Activated CD8-positive, alpha-beta memory T cell treated with anti-CD3 and anti-CD28 coated beads for 4 hours (primary cell): Measurements from ENCODE around the gene SYTL3.

Experiments used
- DNase-seq, 2 donors: peaks; one replicate each; pipeline ENCODE4 v3.0.0-alpha.2; 2020; ENCODE audit warnings: low read depth in 2 of 2

SYTL3 gene

DNA sequence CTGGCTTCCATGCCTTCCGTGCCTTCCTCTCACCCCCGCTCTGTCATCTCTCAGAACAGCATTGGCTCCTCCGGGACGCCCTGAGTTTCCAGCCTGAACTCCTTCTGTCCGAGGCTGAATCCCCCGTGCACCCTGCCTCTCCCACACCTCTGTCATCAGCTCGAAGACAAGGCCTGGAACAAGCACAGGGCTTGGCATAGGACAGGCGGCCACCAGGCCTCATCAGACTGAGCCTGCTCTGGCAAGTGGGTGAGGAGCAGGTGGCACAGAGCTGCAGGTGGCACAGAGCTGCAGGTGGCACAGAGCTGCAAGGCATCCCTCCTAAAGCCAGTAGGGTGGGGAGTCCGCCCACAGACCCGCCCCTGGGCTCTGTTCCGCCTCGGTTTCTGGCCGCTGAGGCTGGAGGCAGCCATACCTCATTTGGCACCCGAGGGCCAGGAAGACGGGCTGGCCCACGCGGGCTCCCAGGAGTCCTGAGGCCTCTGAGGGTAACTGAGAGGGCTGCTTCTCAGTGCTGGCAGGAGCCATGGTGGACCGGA, 109.2 kb downstream of the SYTL3 start:
- DNase-seq, result no peak

- no peak for DNase-seq
Observed at GRCh38 chr6:158759966-158760617, 110.2 kb downstream of the SYTL3 start.

DNA sequence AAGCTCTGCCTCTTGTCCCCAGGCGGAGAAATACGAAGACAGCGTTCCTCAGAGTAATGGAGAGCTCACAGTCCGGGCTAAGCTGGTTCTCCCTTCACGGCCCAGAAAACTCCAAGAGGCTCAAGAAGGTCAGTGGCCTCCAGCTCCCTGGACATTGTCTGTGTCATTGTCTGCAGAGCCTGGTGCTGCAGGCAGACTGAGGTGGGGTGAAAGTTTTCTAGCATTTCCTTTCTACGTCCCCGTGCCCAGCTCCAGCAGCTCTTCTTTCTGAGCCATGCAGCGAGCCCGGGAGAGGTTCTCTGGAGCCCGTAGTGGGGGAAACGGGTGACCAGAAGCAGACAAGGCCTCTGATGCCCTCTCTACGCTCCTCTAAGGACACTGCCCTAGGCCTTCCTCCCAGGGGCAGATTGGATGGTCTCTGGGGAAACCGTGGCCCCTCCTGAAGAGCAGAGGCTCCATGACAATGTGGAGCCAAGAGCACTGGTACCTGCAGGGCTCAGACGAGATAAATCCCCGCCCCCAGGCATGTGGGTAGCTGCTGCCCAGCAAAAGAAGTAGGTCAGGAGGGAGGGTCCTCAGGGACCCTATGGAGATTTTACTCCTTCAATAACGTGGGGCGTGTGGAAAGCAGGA, 110.9 kb downstream of the SYTL3 start:
- DNase-seq, result no peak

DNA sequence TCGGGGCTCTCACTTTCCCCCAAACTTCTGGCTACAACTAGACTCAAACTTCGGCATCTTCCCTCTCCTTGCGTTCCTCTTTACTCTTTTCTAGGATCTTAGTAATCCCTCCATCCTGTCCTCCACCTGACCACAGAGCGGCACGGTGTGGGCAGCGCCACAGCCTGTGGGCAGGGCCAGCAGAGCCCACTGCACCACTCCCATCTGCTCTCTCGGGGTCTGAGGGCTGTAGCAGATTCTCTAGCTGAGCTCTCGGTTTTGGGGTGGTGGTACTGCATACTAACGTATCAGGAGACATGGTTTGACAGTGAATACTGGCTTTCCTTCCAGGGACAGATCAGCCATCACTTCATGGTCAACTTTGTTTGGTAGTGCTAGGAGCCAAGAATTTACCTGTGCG, 111.9 kb downstream of the SYTL3 start:
- no peak for DNase-seq

- DNase-seq, result no peak
Observed at GRCh38 chr6:158762787-158763433, 113.1 kb downstream of the SYTL3 start.

GRCh38 chr6:158763434-158764182, 113.8 kb downstream of the SYTL3 start:
- DNase-seq, result no peak

DNA sequence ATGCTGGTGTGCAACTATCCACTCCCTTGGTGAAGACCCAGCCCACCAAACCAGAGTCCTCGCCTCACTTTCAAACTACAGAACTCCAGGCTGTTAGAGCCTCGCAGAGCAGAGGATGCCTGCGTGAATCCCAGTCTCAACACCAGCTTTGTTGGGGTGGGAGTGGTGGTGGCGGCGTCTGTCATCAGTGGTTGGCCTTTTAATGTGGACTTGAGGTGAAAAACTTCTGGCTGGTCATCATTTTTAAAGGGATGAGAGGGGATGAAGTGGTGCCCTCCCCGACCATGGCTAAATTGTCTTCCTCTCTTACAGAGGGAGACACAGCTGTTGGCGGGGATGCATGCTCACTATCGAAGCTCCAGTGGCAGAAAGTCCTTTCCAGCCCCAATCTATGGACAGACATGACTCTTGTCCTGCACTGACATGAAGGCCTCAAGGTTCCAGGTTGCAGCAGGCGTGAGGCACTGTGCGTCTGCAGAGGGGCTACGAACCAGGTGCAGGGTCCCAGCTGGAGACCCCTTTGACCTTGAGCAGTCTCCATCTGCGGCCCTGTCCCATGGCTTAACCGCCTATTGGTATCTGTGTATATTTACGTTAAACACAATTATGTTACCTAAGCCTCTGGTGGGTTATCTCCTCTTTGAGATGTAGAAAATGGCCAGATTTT, 114.5 kb downstream of the SYTL3 start:
- no peak for DNase-seq

DNA sequence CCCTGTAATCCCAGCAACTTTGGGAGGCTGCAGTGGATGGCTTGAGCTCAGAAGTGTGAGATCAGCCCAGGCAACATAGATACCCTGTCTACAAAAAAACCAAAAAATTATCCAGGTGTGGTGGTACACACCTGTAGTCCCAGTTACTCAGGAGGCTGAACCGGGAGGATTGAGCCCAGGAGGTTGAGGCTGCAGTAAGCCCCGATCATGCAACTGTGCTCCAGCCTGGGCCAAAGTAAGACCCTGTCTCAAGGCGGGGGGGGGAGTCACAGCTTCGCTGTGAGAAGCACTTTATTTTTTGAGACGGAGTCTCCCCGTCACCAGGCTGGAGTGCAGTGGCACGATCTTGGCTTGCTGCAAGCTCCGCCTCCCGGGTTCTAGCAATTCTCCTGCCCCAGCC, 115.1 kb downstream of the SYTL3 start:
- no peak for DNase-seq

DNA sequence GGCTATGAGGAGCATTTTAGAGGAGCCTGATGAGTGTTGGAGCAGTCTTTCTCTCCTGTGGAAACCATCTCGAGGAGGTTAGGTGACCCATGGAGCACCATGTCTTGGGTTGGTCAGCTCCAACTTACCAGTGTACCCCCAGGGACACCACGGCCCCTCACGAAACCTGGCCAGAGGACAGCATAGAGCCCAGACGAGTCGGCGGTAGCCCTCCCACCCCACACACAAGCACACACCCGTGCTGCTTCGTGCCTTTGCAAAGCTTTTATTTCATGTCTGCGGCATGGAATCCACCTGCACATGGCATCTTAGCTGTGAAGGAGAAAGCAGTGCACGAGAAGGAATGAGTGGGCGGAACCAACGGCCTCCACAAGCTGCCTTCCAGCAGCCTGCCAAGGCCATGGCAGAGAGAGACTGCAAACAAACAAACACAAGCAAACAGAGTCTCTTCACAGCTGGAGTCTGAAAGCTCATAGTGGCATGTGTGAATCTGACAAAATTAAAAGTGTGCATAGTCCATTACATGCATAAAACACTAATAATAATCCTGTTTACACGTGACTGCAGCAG, 115.7 kb downstream of the SYTL3 start:
- DNase-seq, result no peak

DNA sequence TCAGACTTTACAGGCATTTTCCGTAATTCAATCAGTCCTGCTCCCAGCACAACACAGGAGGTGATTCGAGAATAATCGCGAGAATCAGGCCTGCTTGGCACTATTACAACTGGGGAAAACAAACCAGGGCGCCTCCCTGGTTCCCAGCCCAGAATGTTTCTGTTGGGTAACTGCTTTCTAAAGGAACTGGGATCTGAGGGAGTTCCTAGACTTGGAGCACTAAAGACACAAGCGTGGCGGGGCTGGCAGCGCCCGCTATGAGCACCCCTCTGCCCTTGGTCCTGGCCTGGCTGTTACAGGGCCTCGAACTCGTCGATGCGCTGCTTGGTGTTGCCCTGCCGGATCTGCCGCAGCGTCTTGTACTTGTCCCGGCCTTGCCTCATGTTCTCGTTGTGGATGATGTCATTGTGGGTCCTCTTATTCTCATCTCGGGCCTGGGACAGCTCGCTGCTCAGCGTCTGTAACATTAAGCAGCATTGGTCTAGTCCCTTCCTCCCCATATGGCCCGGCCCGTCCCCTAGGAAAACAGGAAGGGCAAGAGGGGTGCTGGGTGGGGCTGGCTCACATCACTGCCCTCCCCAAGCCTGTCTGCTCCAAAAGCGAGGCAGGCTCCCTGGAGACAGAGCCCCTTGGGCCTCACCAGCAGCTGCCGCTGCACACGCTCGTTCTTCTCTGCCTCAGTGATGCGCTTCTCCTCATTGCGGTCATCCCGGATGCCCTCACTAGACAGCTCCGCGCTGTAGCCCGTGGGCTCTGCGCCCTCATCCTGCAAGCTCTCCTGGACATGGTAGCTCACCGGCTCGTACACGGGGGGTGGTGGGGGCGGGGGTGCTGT, 117.0 kb downstream of the SYTL3 start:
- no peak for DNase-seq

GRCh38 chr6:158767709-158768108, 117.9 kb downstream of the SYTL3 start:
- DNase-seq, result no peak

- DNase-seq, result no peak
Observed at GRCh38 chr6:158768436-158768835, 118.6 kb downstream of the SYTL3 start.

- no peak for DNase-seq
Observed at GRCh38 chr6:158769234-158769770, 119.4 kb downstream of the SYTL3 start.

- DNase-seq, result no peak
Observed at GRCh38 chr6:158769771-158770432, 120.0 kb downstream of the SYTL3 start.

DNA sequence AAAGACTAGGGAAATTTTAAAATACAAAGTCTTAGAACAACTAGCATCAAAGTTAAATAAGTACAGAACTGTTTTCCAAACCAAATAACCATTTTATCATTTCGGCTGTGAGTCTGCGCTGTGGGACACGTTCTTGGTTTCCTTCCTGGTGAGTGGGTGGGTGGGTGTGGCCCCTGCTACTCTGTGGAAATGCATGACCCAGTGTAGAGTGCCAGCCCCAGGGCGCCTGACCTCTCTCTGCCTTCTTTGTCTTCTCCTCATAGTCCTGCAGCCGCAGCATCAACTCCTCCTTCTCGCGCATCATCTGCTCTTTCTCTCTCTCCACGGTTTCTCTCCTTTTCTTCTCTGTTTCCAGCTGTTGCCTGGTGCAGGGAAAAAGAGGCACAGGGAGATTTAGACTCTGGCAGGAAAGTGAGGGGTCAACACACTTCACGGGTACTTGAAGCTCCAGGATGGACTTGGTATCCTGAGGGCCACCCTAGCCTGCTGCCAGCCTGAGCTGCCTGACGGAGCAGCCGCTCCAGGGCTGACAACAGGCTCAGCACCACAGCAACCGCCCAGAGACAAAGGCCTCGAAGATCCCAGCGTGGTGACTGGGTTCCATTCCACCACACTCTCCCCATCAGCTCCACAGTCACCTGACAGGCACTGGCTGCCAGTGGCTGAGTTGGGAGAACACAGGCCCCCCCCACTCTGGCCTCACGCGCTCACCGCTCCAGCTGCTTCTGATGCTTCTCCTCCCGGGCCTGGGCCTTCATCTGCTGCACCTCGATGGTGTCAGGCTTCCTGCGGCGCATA, 120.9 kb downstream of the SYTL3 start:
- DNase-seq, result no peak

GRCh38 chr6:158771399-158772152, 121.7 kb downstream of the SYTL3 start:
- DNase-seq, result no peak

DNA sequence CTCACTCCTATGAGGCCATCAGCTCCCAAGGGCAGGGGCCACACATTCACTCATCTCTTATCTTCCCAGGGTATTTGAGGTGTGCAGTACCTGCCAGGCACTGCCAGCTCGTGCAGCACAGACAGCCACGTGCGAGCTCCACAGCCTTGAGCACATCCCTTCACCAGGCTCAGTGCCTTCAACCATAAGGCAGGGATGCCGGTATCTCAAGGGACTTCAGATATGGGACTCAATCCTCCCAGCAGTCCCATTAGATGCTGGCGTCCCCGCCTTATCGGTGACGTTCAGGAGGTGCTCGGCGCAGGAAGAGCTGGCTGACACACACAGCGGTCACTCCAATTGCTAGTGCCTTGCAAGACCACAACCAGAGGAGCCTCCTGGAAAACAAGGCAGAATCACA, 122.3 kb downstream of the SYTL3 start:
- no peak for DNase-seq

DNA sequence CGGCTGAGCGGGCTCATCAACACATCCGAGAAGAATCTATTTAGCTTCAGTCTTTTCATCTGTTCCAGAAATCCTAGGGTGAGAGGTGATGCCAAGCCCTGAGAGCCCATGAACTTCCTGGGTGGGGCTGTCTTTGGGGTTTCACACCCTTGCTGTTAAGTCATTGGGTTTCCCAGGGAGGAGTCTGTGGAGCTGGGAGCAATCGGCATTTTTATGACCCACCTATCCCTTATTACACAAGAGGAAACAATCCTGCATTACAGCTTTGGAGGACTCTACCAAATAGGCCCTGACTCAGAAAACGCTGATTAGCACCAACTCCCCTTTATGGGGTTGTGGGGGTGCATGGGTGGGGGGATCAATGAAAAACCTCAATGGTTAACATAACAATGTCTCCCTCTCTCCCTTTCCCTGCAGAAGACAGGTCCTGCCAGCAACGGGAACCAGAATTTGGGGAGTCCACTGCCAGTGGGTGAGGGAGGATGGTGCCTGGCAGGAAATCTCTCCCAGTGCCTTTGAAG, 123.1 kb downstream of the SYTL3 start:
- DNase-seq, result no peak
